Heart left ventricle (tissue), 16 donors: ENCODE data around the gene PRDM15. TPM values are rescaled to one million over a fixed set of nuclear protein-coding genes. Genes with fewer than 3 reads are reported as not detected.
A peak's percentile ranks its signal among the peaks of the same experiment; 100 is the strongest.

Experiments used
- ATAC-seq, 4 donors: fragments of 200-7000 bp; cut with Tn5 transposase; one replicate each; pipeline ENCODE4 v1.9.1; 2020 to 2022; ENCODE audit warnings: moderate library complexity in 4 of 4, mild to moderate bottlenecking in 3 of 4, moderate number of reproducible peaks in 1 of 4
- DNase-seq, 5 donors: peaks; one replicate each; pipeline ENCODE4 v3.0.0-alpha.2; 2020
- H3K27ac ChIP-seq, 12 donors: fragments of 200-600 bp; sonication (generic) in 4 of 12; one replicate each; pipeline versions ENCODE4 v1.5.0 to v1.8.0; 2016 to 2022; ENCODE audit warnings: mild to moderate bottlenecking in 2 of 12
- H3K27me3 ChIP-seq, 9 donors: fragments of 200-600 bp; sonication (generic) in 2 of 9; one replicate each; pipeline versions ENCODE4 v1.5.1 to v1.8.0; 2016 to 2022; ENCODE audit warnings: mild to moderate bottlenecking in 3 of 9
- H3K36me3 ChIP-seq, 9 donors: fragments of 200-600 bp; sonication (generic) in 2 of 9; one replicate each; pipeline versions ENCODE4 v1.5.0 to v1.8.0; 2018 to 2022; ENCODE audit warnings: mild to moderate bottlenecking in 2 of 9
- H3K4me1 ChIP-seq, 12 donors: fragments of 200-600 bp; sonication (generic) in 4 of 12; one replicate each; pipeline versions ENCODE4 v1.5.0 to v1.8.0; 2016 to 2022; ENCODE audit warnings: mild to moderate bottlenecking in 3 of 12
- H3K4me3 ChIP-seq, 12 donors: fragments of 200-600 bp; sonication (generic) in 4 of 12; one replicate each; pipeline versions ENCODE4 v1.5.0 to v1.8.0; 2017 to 2022; ENCODE audit warnings: mild to moderate bottlenecking in 9 of 12, moderate library complexity in 4 of 12
- H3K9me3 ChIP-seq, 12 donors: fragments of 200-600 bp; sonication (generic) in 4 of 12; one replicate each; pipeline versions ENCODE4 v1.5.0 to v1.8.0; 2016 to 2022; ENCODE audit warnings: mild to moderate bottlenecking in 1 of 12
- CTCF ChIP-seq, 12 donors: fragments of 200-600 bp; sonication (generic) in 4 of 12; IDR thresholded peaks; one replicate each; pipeline versions ENCODE4 v1.5.0 to v1.8.0; 2018 to 2022; ENCODE audit warnings: antibody characterized with exemption in 12 of 12, mild to moderate bottlenecking in 5 of 12
- POLR2A ChIP-seq, 2 donors: fragments of 450-650 bp; IDR thresholded peaks; one replicate each; pipeline ENCODE4 v1.6.1; 2017; ENCODE audit warnings: antibody characterized with exemption in 2 of 2, mild to moderate bottlenecking in 2 of 2, moderate library complexity in 2 of 2
- WGBS, 4 donors: extraction: QIAGEN DNeasy Blood & Tissue Kit in 2 of 4; methylation state at CpG; one replicate each; pipeline versions ENCODE4 v1.1.5 to v1.1.7; 2013 to 2018; 5-methylcytosine and 5-hydroxymethylcytosine counted together
- intact Hi-C, 10 donors: fragments of 100-400 bp; cut with DNase I; formaldehyde crosslinking; loops; one replicate each; pipeline versions ENCODE4 v1.11.1 to v1.14.2; 2022
- polyA plus RNA-seq, 2 donors: library from polyadenylated mRNA; stranded (reverse); fragments of 200-250 nt; gene quantifications; one replicate each; pipeline ENCODE4 v1.2.3, GENCODE V29; 2013
- total RNA-seq, 9 donors: library from RNA; depleted of rRNA in 2 of 9; stranded (reverse); fragments of >200 nt in 2 of 9; fragmentation: NEBNext Ultra II Directional in 3 of 9; extraction: Animal tissue kit (Norgen Biotek cat#: 25700) in 3 of 9; gene quantifications; one replicate each; pipeline versions ENCODE4 v1.1.0 to v1.2.4, GENCODE V29; 2016 to 2023
- donor health status: ischemic (EF 13 %, LVEDD 7.1; RV severe dilation, severe dysfunction).
- donor health status: healthy with polysubstance abuse.
- donor health status: DM: no; HTN: yes; CAD: no.
- donor health status: DM: no; HTN: no; CAD: no.
- donor health status: ischemic (EF 25% LVEDD 6.9; RV normal size, moderate dysfunction).
- donor health status: ischemic (EF 25% LVEDD 5.7; RV mildly dilated, moderate dysfunction).
- donor health status: healthy.
- donor health status: DM: yes; HTN: yes; CAD: no.
- donor health status: ischemic (EF 35%, LVEDD 5.7; RV mildly dilated, moderate dysfunction).
- donor health status: nonischemic (EF 11% LVEDD 7.7; RV severe dilation, severe dysfunction).
- donor health status: DM: yes; HTN: yes; CAD: no.
- donor health status: PGD.
- donor health status: ischemic (EF 29% LVEDD 5.4; RV normal size, mild dysfunction).
- donor health status: nonischemic (EF 23%, LVEDD 6.1; RV moderate dilation, normal function).

Gene PRDM15
- total and polyA plus RNA-seq, 11 donors = 2.1 to 6.3 (median 2.7) TPM

GRCh38 chr21:41924368-41924754 is 45.2 kb upstream of the PRDM15 start:
- TF ChIP-seq CTCF (IDR thresholded peaks at IDR 0.05) (no peak), POLR2A (IDR thresholded peaks at IDR 0.05) (no peak)
- DNase-seq (no peak), ATAC-seq (peak in 3 of 4 donors; percentile 21 to 49 (median 27))
- Histone ChIP-seq H3K27me3 (no peaks in the 10 kb centered on the region), H3K4me3 (peak overlapping the region in 3 of 12 donors; percentile 13 to 35 (median 14)), H3K27ac (peak overlapping the region in 11 of 12 donors; percentile 79 to 92 (median 85)), H3K4me1 (peaks cover 0 to 78% (median 38%) of the 10 kb centered on the region in 12 donors), H3K36me3 (peaks cover 0 to 5% (median 0%) of the 10 kb centered on the region in 9 donors), H3K9me3 (no peaks in the 10 kb centered on the region)
- WGBS, 4 donors = 72 to 81% (median 75%) methylated on average over 6 of the region's 6 CpGs
- intact Hi-C loops = loop anchor here in 2 of 10 donors (5.0 kb wide), 2 partner anchors 42 to 47 kb away; partner anchors contain the start of gene PRDM15 (in 1 of the 2)

DNA sequence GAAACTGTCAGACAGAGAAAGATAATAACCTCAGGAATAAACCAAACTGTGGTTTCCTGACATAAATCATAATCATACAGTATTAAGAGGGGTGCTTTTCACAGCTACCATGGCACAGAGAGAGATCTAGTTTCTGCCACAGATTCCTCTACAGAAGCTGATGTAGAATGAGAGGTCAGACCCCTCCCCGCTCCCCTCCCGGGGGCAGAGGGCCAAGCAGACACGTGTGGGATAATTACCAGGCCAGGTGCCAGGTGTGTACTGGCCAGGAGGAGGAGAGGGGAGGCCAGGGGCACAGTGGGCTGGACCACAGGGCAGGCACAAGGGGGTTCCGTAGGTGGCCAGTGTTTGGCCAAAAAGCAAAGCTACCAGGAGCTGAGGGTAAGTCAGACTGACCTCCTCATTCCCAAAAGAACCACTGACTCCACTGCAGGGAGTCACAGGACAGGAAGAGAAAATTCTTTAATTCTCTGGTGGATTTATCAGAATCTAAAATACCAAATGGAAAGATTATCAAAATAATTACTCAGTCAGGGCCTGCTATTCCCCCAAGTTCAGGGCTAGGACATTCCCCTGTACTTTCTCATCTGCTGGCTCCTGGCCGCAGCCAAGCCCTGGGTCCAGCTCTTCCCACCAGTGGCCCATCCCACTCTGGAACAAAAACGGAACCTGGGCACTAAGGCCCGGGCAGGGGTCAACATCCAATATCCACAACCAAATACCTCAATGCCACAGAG is 44.7 kb upstream of the PRDM15 start:
- intact Hi-C loops = loop anchor here in 3 of 10 donors (1.0 to 5.0 kb wide), 3 partner anchors 34 to 46 kb away; partner anchors contain the start of gene PRDM15 (in 1 of the 3)
- Histone ChIP-seq H3K9me3 (no peaks in the 10 kb centered on the region), H3K27me3 (no peaks in the 10 kb centered on the region), H3K4me1 (peaks cover 0 to 72% (median 34%) of the 10 kb centered on the region in 12 donors), H3K4me3 (peak overlapping the region in 4 of 12 donors; percentile 8 to 35 (median 20)), H3K36me3 (peaks cover 0 to 7% (median 0%) of the 10 kb centered on the region in 9 donors), H3K27ac (peak overlapping the region; percentile 79 to 92 (median 85))
- peak in 1 of 5 donors; percentile 50 for DNase-seq
- 48 to 63% (median 51%) methylated on average over 7 of the region's 7 CpGs for WGBS, 4 donors
- peak; percentile 60 to 85 (median 73) for ATAC-seq
- TF ChIP-seq POLR2A (IDR thresholded peaks at IDR 0.05) = no peak

DNA sequence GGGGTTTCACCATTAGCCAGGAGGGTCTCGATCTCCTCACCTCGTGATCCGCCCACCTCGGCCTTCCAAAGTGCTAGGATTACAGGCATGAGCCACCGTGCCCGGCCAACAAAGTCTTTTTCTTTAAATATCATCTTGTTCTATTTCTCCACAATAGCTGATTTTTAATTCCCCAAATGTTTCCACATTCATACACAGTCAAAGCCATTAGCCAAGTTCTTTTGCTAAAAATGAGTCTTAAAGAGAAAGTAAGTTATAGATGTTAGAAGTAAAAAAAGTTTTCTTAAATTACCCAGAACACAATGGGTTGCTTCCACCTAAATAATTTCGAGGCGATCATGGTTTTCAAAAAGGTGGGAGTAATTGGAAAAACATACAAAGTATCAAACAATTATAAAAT is 44.0 kb upstream of the PRDM15 start:
- no peak for TF ChIP-seq CTCF (IDR thresholded peaks at IDR 0.05)
- no peak for TF ChIP-seq POLR2A (IDR thresholded peaks at IDR 0.05)
- WGBS, 4 donors = 55 to 75% (median 65%) methylated on average over 8 of the region's 8 CpGs
- intact Hi-C loops = loop anchor here in 3 of 10 donors (1.0 to 5.0 kb wide), 3 partner anchors 34 to 46 kb away; partner anchors contain the start of gene PRDM15 (in 1 of the 3)
- Histone ChIP-seq H3K4me3 (peak overlapping the region in 2 of 12 donors; percentile 22 to 35), H3K27me3 (no peaks in the 10 kb centered on the region), H3K36me3 (peaks cover 0 to 13% (median 1%) of the 10 kb centered on the region in 9 donors), H3K27ac (peak overlapping the region; percentile 79 to 92 (median 85)), H3K4me1 (peaks cover 0 to 66% (median 34%) of the 10 kb centered on the region in 12 donors), H3K9me3 (no peaks in the 10 kb centered on the region)
- ATAC-seq = no peak
- DNase-seq = no peak

DNA sequence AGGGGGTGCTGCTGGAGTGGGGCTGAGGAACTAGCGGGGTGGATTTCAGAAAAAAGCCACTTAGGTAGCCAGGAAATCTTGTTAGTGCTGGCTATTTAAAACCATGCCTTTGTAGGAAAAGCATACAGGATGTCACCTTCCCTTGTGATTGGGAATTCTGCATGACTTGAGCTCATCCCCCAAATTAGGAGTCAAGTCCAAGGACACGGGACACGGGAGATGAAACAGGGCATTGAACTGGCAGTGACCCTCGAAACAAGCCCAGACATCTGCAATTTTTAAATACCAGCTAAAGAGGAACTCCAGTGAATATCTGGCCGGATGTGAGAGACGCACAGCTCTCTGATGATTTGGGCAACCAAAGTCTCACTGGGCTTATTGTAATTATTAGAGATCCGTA is 41.9 kb upstream of the PRDM15 start:
- Histone ChIP-seq H3K27ac (peak overlapping the region in 2 of 12 donors; percentile 4 to 13), H3K4me3 (no peak overlapping the region), H3K4me1 (peaks cover 0 to 47% (median 24%) of the 10 kb centered on the region in 12 donors), H3K27me3 (no peaks in the 10 kb centered on the region), H3K36me3 (peaks cover 0 to 32% (median 19%) of the 10 kb centered on the region in 9 donors), H3K9me3 (no peaks in the 10 kb centered on the region)
- DNase-seq = no peak
- no peak for TF ChIP-seq CTCF (IDR thresholded peaks at IDR 0.05)
- no peak for TF ChIP-seq POLR2A (IDR thresholded peaks at IDR 0.05)
- ATAC-seq = peak in 1 of 4 donors; percentile 8
- 40 to 66% (median 44%) methylated on average over 7 of the region's 7 CpGs for WGBS, 4 donors
- intact Hi-C loops = loop anchor here in 2 of 10 donors (5.0 kb wide), 2 partner anchors 39 to 44 kb away; partner anchors contain the start of gene PRDM15 (in 1 of the 2)
